Activated T-helper 17 cell treated with anti-CD3 and anti-CD28 coated beads, Interleukin-2, amount 50 U/mL, for 72 hours (primary cell): ENCODE data around the gene C13orf46. TPM values are rescaled to one million over a fixed set of nuclear protein-coding genes. Genes with fewer than 3 reads are reported as not detected.

Source experiments
- ATAC-seq: fragments of 150-1000 bp; cut with Tn5 transposase; replicated peaks from 2 replicates; pipeline ENCODE4 v1.10.0; 2021; ENCODE audit warnings: mild to moderate bottlenecking, moderate library complexity
- H3K27ac Mint-ChIP-seq: one replicate; pipeline ENCODE4 v1.8.0; 2022; ENCODE audit warnings: mixed read lengths
- H3K27me3 Mint-ChIP-seq: one replicate; pipeline ENCODE4 v1.8.0; 2022; ENCODE audit warnings: mixed read lengths
- H3K36me3 Mint-ChIP-seq: one replicate; pipeline ENCODE4 v1.8.0; 2022; ENCODE audit warnings: low read depth, mild to moderate bottlenecking, mixed read lengths
- H3K4me1 Mint-ChIP-seq: one replicate; pipeline ENCODE4 v1.8.0; 2022; ENCODE audit warnings: mixed read lengths
- H3K4me3 Mint-ChIP-seq: one replicate; pipeline ENCODE4 v1.8.0; 2022; ENCODE audit warnings: mild to moderate bottlenecking, mixed read lengths
- H3K9me3 Mint-ChIP-seq: one replicate; pipeline ENCODE4 v1.8.0; 2022; ENCODE audit warnings: mixed read lengths
- total RNA-seq, 2 donors: library from RNA; stranded (reverse); gene quantifications; one replicate each; pipeline ENCODE4 v1.2.3, GENCODE V29; 2022

C13orf46 gene
- total RNA-seq, 2 donors from 2014 or later: 1.3 to 3.9 TPM

DNA sequence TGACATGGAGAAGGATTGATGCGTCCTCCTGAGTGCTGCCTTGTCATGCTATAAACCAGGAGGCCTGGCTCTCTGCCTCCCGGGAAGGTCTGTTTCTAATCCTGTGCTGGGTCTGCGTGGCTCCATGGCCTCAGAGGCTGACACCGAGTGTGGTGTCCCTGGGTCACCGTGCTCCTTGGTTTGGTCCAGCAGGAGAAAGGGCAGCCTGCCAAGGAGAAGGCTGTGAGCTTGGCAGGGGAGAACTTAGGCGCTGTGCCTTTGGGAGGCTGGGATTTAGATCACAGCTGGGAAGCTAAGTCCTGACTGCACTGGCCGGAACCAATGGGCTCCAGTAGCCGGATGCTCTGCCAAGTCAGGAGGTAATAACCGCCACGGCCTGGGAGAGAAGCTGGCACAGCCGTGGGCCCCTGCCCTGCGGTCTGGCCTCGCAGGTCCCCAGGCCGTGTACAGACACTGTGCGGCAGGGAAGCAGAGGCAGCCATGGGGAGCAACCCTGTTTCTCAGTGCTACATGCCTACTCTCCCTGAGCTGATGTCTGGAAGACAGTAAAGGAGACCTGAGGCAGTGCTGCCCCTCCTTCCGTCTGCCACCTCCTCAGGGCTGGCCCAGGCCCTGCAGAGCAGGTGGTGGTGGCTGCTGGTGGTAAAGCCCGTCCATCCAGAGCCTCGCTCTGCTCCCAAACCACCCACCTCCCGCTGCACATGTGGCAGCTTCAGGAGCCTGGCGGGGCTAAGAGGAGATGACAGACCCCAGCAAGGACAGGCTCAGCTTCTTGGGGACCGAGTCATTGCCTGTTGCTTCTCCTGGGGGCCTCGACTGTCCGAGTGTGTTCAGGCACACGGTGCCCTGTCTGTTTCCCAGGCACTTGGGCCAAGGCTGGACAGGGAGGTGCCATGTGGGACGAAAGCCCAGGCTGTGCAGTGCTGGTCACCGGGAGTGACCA lies 44.9 kb downstream of the C13orf46 start:
- Mint-ChIP-seq H3K36me3 (no peaks in the 10 kb centered on the region), H3K4me1 (peaks cover 6% of the 10 kb centered on the region), H3K27ac (no peak overlapping the region), H3K27me3 (peaks cover 6% of the 10 kb centered on the region), H3K4me3 (no peak overlapping the region), H3K9me3 (no peaks in the 10 kb centered on the region)
- ATAC-seq: no peak

GRCh38 chr13:113927661-113928581 lies 46.0 kb downstream of the C13orf46 start:
- Mint-ChIP-seq H3K4me3 (no peak overlapping the region), H3K27me3 (peaks cover 13% of the 10 kb centered on the region), H3K27ac (no peak overlapping the region), H3K4me1 (peaks cover 6% of the 10 kb centered on the region), H3K36me3 (no peaks in the 10 kb centered on the region), H3K9me3 (no peaks in the 10 kb centered on the region)
- ATAC-seq: no peak

DNA sequence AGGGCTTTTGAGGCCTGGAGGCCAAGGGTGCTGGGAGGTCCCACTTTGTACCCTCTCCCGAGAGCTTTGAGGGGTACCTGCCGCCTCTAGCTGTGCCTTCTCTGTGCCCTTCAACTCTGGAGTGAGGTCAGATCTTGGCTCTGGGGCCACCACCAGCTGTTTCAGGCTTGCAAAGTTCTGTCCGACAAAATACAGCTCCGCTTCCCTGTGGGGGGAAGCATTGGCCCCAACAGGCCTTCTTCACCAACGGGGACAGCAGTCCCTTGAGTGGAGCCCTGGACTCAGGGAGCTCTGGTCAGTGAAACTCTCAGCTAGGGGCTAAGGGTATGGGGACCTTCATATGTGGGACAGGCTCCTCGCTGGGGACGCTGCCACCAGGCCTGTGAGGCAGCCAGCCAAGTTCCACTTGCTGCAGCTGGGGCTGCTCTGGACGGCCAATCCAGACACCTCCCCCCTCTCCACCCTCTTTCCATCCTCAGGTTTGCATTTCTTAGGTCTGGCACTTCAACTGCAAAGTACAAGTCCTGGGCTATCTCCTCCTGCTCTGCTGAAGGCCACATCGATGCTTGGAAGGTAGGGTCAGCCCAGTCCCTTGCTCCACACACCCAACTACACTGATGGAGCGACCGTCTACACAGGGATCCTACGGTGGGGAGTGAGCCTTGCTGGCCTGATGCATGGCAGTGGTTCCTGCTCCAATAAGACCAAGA lies 46.8 kb downstream of the C13orf46 start:
- no peak overlapping the region for H3K27ac Mint-ChIP-seq
- no peak for ATAC-seq
- peaks cover 19% of the 10 kb centered on the region for H3K27me3 Mint-ChIP-seq
- H3K4me1 Mint-ChIP-seq: peaks cover 6% of the 10 kb centered on the region
- H3K9me3 Mint-ChIP-seq: peaks cover 2% of the 10 kb centered on the region
- no peak overlapping the region for H3K4me3 Mint-ChIP-seq
- H3K36me3 Mint-ChIP-seq: no peaks in the 10 kb centered on the region

DNA sequence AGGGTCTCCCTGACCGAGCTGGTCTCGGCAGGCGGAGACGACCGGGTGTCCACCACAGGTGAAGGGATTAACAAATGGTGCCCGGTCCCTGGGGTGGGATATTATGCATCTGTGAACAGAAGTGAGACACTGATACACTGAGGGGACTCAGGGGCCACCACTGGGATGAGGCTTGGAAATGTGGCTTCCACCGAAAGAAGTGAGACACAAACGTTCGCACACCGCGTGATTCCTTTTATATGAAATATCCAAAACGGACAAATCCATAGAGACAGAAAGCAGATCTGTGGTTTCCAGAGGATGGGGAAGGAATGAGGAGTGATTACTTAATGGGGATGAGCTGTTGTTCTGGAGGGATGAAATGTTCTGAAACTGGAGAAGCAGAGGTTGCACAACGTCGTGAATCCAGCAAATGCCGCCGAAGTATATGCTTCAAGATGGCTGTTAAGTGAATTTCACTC lies 47.5 kb downstream of the C13orf46 start:
- no peak overlapping the region for H3K27ac Mint-ChIP-seq
- no peaks in the 10 kb centered on the region for H3K4me1 Mint-ChIP-seq
- ATAC-seq: no peak
- H3K36me3 Mint-ChIP-seq: no peaks in the 10 kb centered on the region
- peaks cover 10% of the 10 kb centered on the region for H3K9me3 Mint-ChIP-seq
- H3K4me3 Mint-ChIP-seq: no peak overlapping the region
- peaks cover 27% of the 10 kb centered on the region for H3K27me3 Mint-ChIP-seq

DNA sequence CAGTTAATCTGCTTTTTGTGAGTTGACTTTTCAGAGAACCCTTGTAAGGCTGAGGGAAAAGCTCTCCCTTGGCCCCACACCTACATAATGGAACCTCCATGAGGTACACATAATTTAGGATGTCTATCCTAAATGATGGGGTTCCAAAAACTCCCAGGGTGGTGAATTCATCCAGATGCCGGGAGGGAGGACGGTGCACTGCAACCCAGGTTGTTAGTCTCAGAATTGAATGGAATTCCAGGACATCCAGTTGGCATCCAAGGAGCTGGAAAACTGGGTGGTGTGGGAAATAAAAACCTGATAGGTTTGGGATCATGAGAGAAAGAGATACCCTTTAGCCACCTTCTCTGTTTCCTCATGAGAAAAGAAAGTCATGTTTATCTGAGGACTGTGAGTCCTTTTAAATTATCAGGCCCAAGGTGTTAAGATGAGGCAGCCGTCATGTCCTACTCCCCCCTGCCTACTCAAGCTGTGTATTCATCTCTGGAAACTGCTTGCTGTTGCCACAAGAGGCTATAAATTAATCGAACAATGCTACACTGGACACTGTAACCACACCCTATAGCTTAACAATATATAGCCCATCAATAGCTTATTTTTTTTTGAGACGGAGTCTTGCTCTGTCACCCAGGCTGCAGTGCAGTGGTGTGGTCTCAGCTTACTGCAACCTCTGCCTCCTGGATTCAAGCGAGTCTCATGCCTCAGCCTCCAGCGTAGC lies 49.5 kb downstream of the C13orf46 start:
- H3K36me3 Mint-ChIP-seq: no peaks in the 10 kb centered on the region
- peaks cover 13% of the 10 kb centered on the region for H3K9me3 Mint-ChIP-seq
- peaks cover 29% of the 10 kb centered on the region for H3K27me3 Mint-ChIP-seq
- no peaks in the 10 kb centered on the region for H3K4me1 Mint-ChIP-seq
- no peak for ATAC-seq
- H3K27ac Mint-ChIP-seq: no peak overlapping the region
- no peak overlapping the region for H3K4me3 Mint-ChIP-seq

DNA sequence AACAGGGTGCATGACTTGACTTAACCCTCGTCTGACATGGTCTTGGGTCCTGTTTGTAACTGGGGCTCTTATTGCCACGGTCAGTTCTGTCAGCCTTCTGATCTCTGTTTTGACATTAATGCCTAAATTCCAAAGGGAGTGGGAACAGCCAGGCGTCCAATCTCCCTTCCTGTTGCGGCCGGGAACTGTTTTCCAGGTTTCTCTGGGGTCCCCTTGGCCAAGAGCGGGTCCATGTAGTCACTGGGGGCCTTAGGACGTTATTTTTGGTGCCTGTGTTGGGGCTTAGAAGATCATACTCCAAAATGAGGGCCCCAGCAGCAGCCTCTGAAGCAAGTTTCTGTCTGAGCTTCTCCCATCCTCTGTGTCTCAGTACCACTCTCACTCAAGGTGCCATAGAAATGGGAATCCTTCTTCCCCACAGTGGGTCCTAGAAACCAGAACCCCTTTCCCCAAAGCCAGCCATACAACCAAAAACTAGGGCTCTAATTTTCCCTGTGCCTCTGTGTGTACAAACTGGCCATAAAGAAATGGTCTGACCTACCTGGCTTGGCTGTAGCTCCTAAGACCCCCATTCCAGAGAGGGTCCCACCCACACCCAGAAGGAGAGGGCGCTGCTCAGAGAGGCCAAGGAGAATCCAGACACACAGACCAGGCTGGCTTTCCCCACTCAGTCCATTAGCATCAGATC lies 50.4 kb downstream of the C13orf46 start:
- no peaks in the 10 kb centered on the region for H3K36me3 Mint-ChIP-seq
- peaks cover 13% of the 10 kb centered on the region for H3K9me3 Mint-ChIP-seq
- peaks cover 29% of the 10 kb centered on the region for H3K27me3 Mint-ChIP-seq
- ATAC-seq: no peak
- H3K4me1 Mint-ChIP-seq: no peaks in the 10 kb centered on the region
- no peak overlapping the region for H3K27ac Mint-ChIP-seq
- no peak overlapping the region for H3K4me3 Mint-ChIP-seq

DNA sequence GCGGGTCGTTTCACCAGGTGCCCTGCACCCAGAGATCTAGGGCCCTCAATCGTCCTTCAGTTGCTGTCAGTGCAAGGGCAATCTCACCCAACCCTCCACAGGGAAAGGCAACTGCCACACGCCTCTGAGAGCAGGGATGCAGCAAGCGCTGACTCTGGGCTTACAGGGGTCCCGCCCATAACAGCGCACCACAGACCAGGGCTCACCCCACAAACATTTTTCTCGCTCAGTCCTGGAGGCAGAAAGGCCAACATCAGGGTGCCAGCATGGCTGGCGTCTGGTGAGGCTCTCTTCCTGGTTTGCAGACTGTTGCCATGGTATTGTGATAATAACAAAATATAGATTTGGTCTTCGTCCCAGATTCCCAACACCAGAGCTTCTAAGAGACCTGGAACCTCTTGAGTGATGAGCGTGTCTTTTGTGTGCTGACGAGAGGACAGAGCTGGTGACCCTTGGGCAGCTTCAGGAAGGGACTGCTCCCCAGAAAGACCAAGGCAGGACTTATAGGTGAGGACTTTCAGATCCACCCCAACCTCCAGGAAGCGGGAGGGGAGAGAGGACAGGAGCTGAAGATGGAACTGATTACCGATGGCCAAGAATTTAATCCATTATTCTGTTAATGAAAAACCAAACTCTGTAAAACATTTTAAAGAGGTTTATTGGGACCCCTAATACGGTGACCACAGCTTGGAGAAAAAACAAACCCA lies 51.3 kb downstream of the C13orf46 start:
- Mint-ChIP-seq H3K27me3 (peaks cover 29% of the 10 kb centered on the region), H3K9me3 (peaks cover 13% of the 10 kb centered on the region), H3K36me3 (no peaks in the 10 kb centered on the region), H3K27ac (no peak overlapping the region), H3K4me1 (no peaks in the 10 kb centered on the region), H3K4me3 (no peak overlapping the region)
- no peak for ATAC-seq

DNA sequence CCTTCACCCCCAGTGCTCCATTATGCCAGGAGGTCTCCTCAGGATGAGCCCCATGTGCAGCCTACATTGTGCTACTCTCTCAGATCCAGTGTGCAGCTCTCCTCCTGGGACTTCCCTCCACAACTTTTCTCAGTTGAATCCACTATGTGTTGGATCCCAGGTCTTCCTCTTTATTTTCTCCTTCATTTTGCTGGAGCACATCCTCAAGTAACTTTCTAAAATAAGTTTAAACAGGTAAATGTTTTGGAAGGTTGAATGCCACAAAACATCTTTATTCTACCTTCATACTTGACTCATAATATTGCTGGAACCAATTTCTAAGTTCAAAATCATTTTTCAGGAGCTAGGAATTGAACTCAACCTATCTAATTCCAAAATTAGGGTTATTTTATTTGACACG lies 52.1 kb downstream of the C13orf46 start:
- H3K9me3 Mint-ChIP-seq: peaks cover 13% of the 10 kb centered on the region
- no peak overlapping the region for H3K27ac Mint-ChIP-seq
- H3K27me3 Mint-ChIP-seq: peaks cover 30% of the 10 kb centered on the region
- ATAC-seq: no peak
- H3K36me3 Mint-ChIP-seq: no peaks in the 10 kb centered on the region
- H3K4me1 Mint-ChIP-seq: no peaks in the 10 kb centered on the region
- no peak overlapping the region for H3K4me3 Mint-ChIP-seq

DNA sequence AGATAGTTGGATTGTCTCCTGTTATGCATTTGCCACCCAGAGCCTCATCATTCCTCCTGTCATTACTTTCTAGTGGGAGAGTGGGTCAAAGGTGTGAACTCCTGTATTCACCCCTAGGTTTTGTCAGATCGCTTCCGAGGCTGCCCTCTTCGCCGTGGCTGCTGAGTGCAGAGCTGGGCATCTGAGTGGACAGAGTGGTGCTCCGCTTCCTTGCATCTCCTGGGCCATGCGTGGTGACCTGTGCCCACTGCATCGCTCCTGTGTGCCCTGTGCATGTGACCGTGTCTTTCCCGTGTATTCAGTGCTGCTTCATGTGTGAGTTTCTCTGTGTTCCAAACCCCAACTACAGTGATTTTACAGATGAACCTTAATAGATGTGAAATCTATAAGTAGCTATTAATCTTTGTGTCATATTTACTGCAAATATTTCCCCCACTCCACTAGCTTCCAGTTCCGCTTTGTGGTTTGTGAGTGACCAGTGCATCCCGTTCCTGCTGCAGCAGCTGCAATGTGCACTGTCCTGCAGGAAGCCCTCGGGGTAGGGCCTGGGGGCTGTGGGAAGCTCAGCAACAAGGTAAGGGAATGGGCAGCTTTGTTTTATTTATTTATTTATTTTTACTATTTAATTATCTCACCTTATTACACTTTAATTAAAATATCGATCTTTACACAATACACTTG lies 53.1 kb downstream of the C13orf46 start:
- Mint-ChIP-seq H3K27me3 (peaks cover 39% of the 10 kb centered on the region), H3K4me3 (no peak overlapping the region), H3K27ac (no peak overlapping the region), H3K9me3 (peaks cover 13% of the 10 kb centered on the region), H3K36me3 (no peaks in the 10 kb centered on the region), H3K4me1 (no peaks in the 10 kb centered on the region)
- ATAC-seq: no peak

- no peaks in the 10 kb centered on the region for H3K36me3 Mint-ChIP-seq
- no peak overlapping the region for H3K27ac Mint-ChIP-seq
- no peak overlapping the region for H3K4me3 Mint-ChIP-seq
- H3K27me3 Mint-ChIP-seq: peaks cover 34% of the 10 kb centered on the region
- ATAC-seq: no peak
- H3K4me1 Mint-ChIP-seq: no peaks in the 10 kb centered on the region
- peaks cover 13% of the 10 kb centered on the region for H3K9me3 Mint-ChIP-seq
Measured at GRCh38 chr13:113919761-113920559, 53.9 kb downstream of the C13orf46 start.

- H3K9me3 Mint-ChIP-seq: peaks cover 15% of the 10 kb centered on the region
- peaks cover 3% of the 10 kb centered on the region for H3K4me1 Mint-ChIP-seq
- no peak for ATAC-seq
- H3K27ac Mint-ChIP-seq: no peak overlapping the region
- no peaks in the 10 kb centered on the region for H3K36me3 Mint-ChIP-seq
- H3K4me3 Mint-ChIP-seq: no peak overlapping the region
- peaks cover 36% of the 10 kb centered on the region for H3K27me3 Mint-ChIP-seq
Measured at GRCh38 chr13:113918981-113919701, 54.7 kb downstream of the C13orf46 start.
